Fibroblast of the conjunctiva (primary cell): Measurements from ENCODE around the gene OR2A5.
"Not testable (repeated sequence)": the region's sequence is repeated elsewhere in the genome, so short reads cannot be mapped to it uniquely, and the experiment has no call there.

Experiments
- DNase-seq: peaks from one replicate; pipeline ENCODE4 v3.0.0-alpha.2; 2010; ENCODE audit warnings: low read depth

Gene OR2A5, protein sequence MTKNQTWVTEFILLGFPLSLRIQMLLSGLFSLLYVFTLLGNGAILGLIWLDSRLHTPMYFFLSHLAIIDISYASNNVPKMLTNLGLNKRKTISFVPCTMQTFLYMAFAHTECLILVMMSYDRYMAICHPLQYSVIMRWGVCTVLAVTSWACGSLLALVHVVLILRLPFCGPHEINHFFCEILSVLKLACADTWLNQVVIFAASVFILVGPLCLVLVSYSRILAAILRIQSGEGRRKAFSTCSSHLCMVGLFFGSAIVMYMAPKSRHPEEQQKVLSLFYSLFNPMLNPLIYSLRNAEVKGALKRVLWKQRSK

DNA sequence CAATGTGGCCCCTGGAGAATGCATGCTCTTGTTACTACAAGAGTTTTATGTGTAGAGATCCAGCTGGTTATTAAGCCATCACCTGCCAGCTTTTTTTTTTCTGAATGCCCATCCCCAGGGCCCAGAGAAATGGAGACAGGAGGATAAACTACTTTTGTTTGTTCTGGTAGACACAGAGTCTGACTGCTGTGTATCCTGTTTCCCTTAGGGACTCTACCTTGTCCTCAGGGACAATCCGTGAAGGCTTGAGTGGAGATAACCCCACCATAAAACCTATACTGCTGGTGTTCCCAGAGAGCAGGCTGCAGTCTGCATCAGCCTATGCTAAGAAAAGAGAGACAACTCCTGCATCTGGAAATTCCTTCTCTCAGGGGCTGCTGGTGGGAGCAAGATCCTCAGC, at the start of gene OR2A5:
Gene OR2A5, plus strand, starts transcription at position 301 of the 400 bp plus-strand sequence. CDS start 1,454 bp downstream, outside the sequence.
- no peak for DNase-seq

DNA sequence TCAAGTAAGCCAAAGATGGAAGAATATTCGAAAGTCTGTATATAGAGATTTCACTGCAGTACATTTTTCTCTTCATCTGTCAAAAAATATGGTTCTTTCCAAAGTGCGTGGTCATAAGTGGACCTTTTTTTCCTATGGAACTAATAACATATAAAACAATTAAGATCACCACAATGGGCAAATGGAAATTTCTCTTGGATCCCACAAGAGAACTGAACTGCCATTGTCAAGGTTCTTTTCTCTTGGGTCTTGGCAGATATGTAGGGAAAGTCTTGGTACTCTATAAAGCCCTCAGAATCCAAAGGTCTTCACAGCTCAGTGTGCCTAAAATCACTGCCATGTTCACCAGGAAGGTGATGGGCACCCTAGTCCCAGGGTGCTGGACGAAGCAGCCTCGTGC, 48.7 kb upstream of the OR2A5 start, which contains the start of gene OR6B1:
Gene OR6B1, plus strand, starts transcription at position 301 of the 400 bp plus-strand sequence. CDS start 3,677 bp downstream, outside the sequence.
- DNase-seq: no peak

DNA sequence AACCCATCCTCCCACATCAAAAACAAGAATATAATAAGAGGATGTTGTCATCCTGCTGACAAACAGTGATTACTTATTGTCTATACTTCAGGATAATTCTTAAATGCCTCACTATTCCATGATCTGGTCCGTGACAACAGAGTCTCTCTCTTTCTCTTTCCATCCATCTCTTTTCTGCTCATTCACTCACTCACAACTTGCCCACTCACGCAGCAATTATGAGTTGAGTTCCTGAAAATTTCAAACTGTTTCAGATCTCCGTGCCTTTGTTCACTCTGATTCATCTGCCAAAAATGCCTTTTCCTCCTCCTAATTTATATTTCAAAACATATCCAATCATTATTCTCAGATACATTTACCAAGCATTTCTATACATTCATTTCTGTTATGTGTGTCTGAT, 47.2 kb upstream of the OR2A5 start:
- DNase-seq: no peak

DNA sequence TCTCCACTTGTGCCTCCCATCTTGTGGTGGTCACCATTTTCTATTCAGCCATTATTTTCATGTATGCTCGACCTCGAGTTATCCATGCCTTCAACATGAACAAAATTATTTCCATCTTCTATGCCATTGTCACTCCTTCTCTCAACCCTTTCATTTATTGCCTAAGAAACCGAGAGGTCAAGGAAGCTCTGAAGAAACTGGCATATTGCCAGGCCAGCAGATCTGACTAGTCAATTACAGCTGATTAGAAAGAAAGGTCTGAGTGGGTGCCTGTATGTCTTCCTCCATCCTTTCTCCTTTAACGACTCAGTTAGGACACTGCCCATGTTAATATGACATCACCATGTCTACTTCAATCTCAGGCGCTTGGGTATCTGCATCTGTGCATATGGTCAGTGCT, 44.0 kb upstream of the OR2A5 start:
- no peak for DNase-seq

DNA sequence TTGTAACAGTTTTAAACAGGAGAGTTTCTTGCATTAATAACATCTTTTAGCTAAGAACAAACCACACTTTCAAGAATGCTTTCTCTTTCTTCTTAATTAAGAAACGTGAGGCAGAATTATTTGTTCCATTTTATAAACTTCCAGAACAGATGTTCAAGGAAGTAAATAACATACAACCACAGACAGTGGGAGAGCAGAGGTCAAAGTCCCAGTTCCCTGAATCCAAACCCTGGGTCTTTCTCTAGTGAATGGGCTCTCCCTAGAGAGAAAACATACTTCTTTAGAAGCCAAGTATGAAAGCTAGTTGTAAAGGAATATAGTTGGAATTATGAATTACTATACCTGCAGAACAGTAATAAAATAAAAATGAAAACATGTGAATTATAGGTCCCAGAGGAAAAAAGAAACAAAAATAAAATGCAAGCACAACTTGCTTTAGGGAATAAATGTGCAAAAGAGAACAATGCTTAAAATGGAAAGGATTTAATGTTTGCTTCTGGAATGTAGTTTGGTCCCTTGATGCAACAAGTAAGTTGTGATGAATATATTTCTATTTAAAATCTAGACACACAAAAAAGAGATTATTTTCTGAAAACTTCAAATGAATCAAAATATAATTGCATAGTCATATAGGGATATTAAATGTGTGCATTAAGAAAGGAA, 42.6 kb upstream of the OR2A5 start:
- DNase-seq: no peak

DNA sequence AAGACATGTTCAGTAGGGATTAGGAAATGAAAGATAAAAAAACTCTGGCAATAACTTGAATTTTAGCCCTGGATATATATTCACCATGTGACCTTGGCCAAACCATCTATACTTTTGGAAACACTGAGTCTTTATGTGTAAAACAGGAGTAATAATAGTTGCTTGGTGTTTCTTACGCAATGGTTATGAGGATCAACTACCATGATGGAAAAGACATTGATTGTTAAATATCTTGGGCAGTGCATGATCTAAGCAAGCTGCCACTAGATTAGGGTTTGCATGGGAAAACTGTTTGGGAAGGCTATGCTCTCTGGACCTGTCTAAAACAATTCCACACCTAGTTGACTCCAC, 42.1 kb upstream of the OR2A5 start:
- no peak for DNase-seq

DNA sequence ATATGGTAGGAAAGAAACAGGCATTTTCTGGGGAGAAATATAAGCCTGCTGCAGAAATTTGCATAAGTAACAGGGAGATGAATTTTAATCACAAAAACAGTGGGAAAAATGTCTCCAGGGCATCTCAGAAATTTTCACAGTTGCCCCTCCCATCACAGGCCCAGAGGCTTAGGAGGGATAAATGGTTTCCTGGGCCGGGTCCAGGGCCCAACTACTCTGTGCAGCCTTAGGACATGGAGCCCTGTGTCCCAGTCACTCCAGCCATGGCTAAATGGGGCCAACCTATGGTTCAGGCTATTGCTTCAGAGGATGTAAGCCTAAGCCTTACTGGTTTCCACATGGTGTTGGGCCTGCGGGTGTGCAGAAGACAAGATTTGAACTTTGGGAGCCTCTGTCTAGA, 39.4 kb upstream of the OR2A5 start:
- no peak for DNase-seq

DNA sequence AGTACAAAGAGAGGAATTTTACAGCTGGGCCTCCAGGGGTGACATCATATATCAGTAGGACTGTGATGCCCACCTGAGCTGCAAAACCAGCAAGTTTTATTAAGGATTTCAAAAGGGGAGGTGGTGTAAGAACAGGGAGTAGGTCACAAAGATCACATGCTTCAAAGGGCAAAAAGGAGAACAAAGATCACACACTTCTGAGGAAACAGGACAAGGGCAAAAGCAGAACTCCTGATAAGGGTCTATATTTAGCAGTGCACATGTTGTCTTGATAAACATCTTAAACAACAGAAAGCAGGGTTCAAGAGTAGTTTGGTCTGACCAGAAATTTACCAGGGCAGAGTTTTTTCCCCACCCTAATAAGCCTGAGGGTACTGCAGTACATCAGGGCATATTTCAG, 38.7 kb upstream of the OR2A5 start:
- not testable (repeated sequence) for DNase-seq

DNA sequence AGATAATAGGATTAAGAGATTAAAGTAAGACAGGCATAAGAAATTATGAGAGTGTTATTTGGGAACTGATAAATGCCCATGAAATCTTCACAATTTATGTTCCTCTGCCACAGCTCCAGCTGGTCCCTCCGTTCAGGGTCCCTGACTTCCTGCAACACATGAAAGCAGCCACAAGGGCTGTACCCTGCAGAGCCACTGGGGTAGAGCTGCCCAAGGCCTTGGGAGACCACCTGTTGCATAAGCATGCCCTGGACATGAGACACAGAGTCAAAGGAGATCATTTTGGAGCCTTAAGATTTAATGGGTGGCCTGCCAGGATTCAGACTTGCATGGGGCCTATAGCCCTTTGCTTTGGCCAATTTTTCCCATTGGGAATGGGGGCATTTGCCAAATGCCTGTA, 37.9 kb upstream of the OR2A5 start:
- DNase-seq: not testable (repeated sequence)

DNA sequence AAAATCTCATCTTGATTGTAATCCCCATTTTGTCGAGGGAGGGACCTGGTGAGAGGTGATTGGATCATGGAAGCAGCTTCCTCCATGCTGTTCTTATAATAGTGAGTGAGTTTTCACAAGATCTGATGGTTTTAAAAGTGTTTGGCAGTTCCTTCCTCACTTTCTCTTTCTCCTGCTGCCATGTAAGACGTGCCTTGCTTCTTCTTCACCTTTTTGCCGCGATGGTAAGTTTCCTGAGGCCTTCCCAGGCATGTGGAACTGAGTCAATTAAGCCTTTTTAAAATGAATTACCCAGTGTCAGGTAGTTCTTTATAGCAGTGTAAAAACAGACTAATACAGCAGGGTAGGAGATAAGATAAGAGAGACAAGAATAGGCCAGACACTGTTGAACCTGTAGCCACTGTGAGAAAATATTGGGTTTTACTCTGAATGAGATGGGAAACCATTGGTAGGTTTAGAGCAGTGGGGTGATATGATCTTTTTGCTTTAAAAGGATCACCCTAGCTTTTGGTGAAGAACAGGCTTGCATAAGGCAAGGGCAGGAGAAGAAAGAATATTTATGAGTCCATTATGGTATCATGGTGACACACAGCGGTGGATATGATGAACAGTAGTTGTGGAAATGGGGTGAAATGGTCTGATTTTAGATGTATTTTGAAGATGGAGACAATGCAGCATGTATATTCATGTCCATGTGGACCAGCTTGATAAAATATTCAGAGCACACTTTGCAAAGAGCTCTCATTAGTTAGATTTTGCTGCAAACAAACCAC, 37.1 kb upstream of the OR2A5 start:
- DNase-seq: no peak

DNA sequence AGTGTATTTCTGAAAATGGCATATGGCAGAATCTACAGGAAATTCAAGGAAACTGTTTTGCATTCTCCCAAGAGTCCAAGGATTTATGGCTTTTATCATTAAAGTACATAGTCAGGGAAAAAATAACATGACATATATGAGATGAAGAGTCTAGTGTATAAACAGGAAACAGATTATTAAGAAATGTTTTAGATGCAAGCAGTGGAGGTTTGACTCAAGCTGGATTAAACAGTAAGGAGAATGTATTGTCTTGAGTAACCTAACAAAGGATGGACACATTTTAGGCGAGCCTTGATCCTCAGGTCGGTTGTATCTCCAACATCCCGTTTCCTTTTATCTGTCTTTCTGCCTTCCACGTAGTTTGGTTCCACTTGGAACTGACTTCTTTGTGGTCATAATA, 30.7 kb upstream of the OR2A5 start:
- DNase-seq: no peak

DNA sequence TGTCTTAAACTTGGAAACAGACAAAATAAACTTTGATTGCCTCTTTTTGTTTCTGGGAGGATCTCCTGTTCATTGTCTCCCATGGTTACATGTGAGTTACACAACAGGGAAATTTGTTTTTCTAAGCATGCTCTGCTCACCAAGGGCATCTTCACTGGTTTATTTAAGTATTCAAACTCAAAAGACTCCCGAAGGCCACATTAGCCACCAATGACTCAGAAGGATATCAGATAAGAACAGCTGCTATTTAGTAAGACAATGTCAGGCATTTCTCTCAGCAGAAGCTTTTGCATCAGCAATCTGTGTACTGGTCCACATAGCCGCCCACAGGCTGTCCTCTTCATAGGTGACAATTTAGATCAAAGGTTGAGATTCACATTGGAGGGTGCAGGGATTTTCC, 29.3 kb upstream of the OR2A5 start:
- peak; percentile 26 for DNase-seq

DNA sequence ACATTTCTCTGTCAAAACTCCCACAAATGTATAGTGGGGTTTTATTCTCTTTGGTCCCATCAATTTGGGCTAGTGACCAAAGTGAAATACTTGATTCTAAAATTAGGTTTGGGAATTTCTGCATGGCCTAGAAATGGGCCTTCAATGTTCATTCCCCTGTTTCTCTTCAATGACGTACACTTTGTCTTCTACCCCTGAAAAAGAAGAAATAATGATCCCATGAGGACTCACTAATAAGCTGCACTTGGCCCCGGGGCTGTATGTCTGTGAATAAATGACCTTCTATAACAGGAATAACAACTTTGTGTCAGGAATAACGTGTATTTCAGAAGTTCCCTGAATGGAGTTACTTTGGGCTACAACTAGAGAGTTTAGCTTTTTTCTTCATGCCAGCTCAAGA, 28.4 kb upstream of the OR2A5 start:
- DNase-seq: no peak

DNA sequence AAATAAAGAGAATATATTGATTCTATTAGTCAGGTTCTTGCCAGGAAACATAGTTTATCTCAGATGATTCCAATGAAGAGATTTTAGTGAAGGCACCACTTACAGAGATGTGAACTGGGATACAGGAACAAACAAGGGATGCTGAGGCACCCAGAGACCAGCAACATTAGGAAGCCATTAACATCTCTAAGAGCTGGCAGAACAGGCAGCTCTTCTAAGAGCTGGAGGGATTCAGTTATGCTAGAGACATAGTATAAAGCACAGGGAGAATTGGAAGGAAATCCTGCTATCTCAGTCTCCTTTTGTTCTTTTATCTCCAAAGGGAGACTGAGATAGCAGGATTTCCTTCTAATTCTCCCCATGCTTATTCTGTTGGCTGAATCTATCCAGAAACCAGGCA, 26.6 kb upstream of the OR2A5 start:
- no peak for DNase-seq

DNA sequence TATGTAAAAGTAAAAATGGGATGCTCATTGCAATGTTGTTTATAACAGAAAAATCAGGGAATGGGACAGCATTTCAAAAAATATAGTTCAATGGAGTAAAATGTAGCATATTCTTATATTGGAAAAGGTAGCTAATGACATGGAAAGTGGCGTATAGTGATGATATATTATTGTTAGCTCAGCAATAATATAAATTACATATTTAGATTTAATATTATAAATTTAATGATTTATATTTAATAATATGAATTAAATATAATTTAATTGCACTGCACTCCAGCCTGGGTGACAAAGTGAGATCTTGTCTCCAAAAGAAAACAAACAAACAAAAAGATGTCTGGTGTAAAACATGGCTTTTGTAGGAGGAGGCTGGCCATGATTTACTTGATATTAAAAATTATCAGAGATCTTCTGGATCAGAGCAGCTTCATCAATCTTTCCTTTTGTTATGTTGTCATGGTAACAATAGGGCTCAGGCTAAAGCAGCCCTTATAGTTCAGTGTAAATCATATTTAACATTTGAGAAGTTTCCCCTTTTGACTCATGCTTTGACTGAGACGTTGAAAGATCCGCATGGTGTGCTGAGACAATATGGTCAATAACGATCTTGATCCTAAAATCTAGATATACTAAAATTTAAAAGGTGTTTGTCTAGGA, 25.4 kb upstream of the OR2A5 start:
- no peak for DNase-seq

DNA sequence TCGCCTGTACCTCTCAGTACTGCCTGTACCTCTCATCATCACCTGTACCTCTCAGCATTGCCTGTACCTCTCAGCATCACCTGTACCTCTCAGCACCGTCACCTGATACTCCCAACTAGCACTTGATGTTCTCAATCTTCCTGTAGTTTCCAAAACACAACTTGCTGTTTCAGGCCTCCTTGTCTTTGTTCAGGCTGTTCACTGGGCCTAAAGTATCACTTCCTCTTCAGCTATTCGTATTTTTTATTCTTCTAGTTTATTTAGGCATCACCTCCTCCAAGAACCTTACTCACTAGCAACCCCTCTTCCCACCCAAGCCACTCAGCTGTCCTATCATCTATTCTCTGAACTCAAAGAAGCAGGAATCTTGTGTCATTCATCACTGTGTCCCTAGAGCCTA, 24.5 kb upstream of the OR2A5 start:
- no peak for DNase-seq

DNA sequence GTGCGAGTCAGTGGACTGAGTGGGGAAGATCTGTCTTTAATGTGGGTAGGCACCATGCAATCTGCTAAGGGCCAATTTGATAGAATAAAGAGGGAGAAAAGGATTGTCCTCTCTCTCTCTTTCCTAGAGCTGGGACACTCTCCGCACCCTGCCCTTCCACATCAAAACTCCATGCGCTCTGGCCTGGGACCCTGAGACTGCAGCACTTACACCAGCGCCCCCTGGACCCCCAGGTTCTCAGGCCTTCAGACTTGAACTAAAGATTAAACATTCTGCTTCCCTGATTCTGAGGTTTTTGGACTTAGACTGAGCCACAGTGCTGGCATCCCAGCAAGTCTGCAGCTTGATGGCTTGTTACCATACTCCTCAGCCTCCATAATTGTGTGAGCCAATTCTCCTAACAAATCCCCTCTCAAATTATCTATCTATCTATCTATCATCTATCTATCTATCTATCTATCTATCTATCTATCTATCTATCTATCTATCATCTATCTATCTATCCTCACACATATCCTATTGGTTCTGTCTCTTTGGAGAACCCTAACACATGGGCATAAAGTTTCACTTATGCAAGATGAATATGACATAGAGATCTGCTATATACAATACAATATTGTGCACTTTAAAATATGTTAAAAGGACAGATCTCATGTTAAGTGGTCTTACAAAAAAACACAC, 22.4 kb upstream of the OR2A5 start:
- DNase-seq: no peak

DNA sequence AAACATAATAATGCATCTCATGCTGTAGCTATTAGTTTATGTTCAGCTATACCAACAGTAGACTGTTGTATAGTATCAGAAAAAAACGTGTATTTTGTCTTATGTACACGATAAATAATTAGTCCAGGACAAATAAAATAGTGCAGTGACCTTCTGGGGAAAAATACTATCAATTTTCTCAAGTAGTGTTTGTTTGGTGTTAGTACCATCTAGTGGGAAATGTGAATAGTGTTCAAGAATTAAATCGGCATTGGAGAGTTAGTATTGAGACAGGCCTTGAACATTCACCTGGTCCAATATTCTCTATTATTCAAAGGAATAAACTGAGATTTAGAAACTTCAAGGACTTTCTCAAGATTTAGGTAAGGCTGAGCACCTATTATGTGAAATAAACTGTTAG, 21.7 kb upstream of the OR2A5 start:
- peak; percentile 10 for DNase-seq

DNA sequence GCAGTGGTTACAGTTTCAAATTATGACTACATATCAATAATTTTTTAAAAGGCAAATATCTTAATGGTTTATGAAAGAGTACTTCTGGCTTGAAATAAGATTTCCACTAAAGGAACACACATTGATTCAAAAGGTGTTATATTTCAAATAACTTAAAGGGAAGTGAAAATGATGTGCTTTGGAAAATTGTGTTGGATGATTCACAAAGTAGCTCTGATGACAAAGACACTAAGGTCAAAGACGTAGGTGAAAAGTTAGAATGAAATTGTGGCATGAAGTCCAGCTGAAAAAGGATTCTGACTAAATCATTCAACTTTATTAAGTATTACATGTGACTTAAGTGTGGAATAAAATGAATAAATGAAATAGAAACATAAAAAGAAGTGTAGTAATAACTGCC, 20.8 kb upstream of the OR2A5 start:
- no peak for DNase-seq

DNA sequence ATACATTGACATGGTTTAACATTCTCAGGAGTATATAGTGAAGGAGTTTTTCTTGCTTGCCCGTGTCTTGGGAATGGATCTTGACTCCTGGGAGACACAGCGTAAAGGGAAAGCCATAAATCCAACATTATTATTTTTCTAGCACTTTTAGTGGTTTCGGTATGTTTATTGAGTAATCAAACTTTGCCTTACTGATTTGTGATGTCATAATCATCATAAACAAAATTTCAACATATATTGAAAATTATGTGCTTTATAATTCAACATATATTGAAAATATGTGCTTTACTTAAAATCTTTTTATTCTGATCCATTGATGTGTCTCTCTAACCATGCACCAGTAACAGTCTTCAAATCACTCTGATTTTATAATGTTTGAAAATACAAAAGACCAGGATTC, 20.2 kb upstream of the OR2A5 start:
- DNase-seq: no peak

DNA sequence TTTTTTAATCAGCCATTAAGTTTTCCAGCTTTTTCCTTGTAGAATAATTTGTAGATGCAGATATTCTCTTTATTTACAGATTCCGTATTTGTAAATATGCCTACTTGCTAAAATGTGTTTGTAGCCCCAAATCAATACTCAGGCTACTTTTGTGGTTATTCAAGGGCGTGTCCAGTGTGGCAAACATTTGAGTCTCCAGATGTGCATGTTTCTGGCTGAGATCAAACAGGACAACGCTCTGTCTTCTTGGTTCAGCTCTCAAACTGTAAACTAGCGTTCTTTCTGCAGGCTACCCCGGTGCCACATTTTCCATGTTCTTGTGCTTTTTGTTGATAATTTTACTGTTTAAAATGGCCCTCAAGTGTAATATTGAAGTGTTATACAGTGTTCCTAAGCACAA, 16.2 kb upstream of the OR2A5 start:
- DNase-seq: no peak
